ENCODE results near the gene SPINT2. TPM values are rescaled to one million over a fixed set of nuclear protein-coding genes. Genes with fewer than 3 reads are reported as not detected.

SPINT2 gene
- total and polyA plus RNA-seq, 2 of the 13 experiments (the other 11 are each of a cell fraction or from before 2014, with no cell fraction given) = 0.31 to 0.77 TPM

GRCh38 chr19:38224014-38224862, 40.1 kb upstream of the SPINT2 start, which contains the start of gene DPF1 (continued):
- TF ChIP-seq CENPT (CRISPR knock-in tag; IDR thresholded peaks at IDR 0.05; ENCODE audit: low read depth) (no peak), STAT5B (CRISPR knock-in tag; IDR thresholded peaks at IDR 0.05) (peak; percentile 29; the same call in 1 of the 2 replicates), ZBTB2 (CRISPR knock-in tag; IDR thresholded peaks at IDR 0.05; ENCODE audit: low read depth) (peak; percentile 49; the same call in 1 of the 2 replicates), ZNF574 (CRISPR knock-in tag; IDR thresholded peaks at IDR 0.05) (peak; percentile 90), GLI4 (CRISPR knock-in tag; IDR thresholded peaks at IDR 0.05; ENCODE audit: borderline replicate concordance) (no peak), TERF1 (CRISPR knock-in tag; IDR thresholded peaks at IDR 0.05) (no peak), FOXA1 (IDR thresholded peaks at IDR 0.05) (no peak), FOXA1 (CRISPR knock-in tag; IDR thresholded peaks at IDR 0.05) (no peak), AHDC1 (CRISPR knock-in tag; IDR thresholded peaks at IDR 0.05; ENCODE audit: borderline replicate concordance) (no peak), IRF2 (CRISPR knock-in tag; IDR thresholded peaks at IDR 0.05) (0 out of 2 replicates have a peak, but pooled peaks have one; percentile 18), CSRNP2 (CRISPR knock-in tag; conservative IDR thresholded peaks at IDR 0.05; ENCODE audit: low read depth) (no peak), CTCF (CRISPR knock-in tag; IDR thresholded peaks at IDR 0.05) (peak; percentile 51), ZNF501 (CRISPR knock-in tag; IDR thresholded peaks at IDR 0.05) (peak; percentile 66)
